Esophagus muscularis mucosa (tissue), 4 donors: ENCODE measurements around the gene CDCA5. TPM values are rescaled to one million over a fixed set of nuclear protein-coding genes. Genes with fewer than 3 reads are reported as not detected.

ENCODE experiments used
- DNase-seq: peaks from one replicate; pipeline ENCODE4 v3.0.0-alpha.2; 2017; ENCODE audit errors: extremely low spot score
- H3K27ac ChIP-seq, 4 donors: fragments of 200-600 bp; sonication (generic); replicated peaks in 1 of 4; 1 replicate in 3 of 4; 2 replicates in 1 of 4; pipeline ENCODE4 v1.5.1; 2016 to 2019; ENCODE audit warnings: mild to moderate bottlenecking in 1 of 4
- H3K27me3 ChIP-seq, 4 donors: fragments of 200-600 bp; sonication (generic); one replicate each; pipeline versions ENCODE4 v1.5.1 to v1.6.0; 2016 to 2019
- H3K36me3 ChIP-seq, 4 donors: fragments of 200-600 bp; sonication (generic); one replicate each; pipeline ENCODE4 v1.5.1; 2016 to 2019
- H3K4me1 ChIP-seq, 4 donors: fragments of 200-600 bp; sonication (generic); one replicate each; pipeline ENCODE4 v1.5.1; 2016 to 2019
- H3K4me3 ChIP-seq, 4 donors: fragments of 200-600 bp; sonication (generic); 1 replicate in 2 of 4; 2 replicates in 2 of 4; pipeline ENCODE4 v1.5.1; 2016 to 2019; ENCODE audit warnings: mild to moderate bottlenecking in 4 of 4, moderate library complexity in 1 of 4
- H3K9me3 ChIP-seq, 4 donors: fragments of 200-600 bp; sonication (generic); 1 replicate in 3 of 4; 2 replicates in 1 of 4; pipeline ENCODE4 v1.5.1; 2016 to 2019
- EP300 ChIP-seq: sonication (generic); formaldehyde crosslinking; IDR thresholded peaks from one replicate; pipeline ENCODE4 v1.6.1; 2017; ENCODE audit warnings: antibody characterized with exemption
- POLR2A ChIP-seq: fragments of 450-650 bp; IDR thresholded peaks from one replicate; pipeline ENCODE4 v1.6.1; 2017; ENCODE audit warnings: antibody characterized with exemption, moderate library complexity, mild to moderate bottlenecking, low read depth
- POLR2AphosphoS5 ChIP-seq, 2 donors: sonication (generic); formaldehyde crosslinking; IDR thresholded peaks; one replicate each; pipeline ENCODE4 v1.6.1; 2017; ENCODE audit warnings: antibody characterized with exemption in 2 of 2
- WGBS: methylation state at CpG from one replicate; pipeline ENCODE4 v1.1.5; 2018; 5-methylcytosine and 5-hydroxymethylcytosine counted together
- intact Hi-C: fragments of 100-400 bp; cut with DNase I; formaldehyde crosslinking; loops from one replicate; pipeline ENCODE4 v1.15.1; 2023
- total RNA-seq, 4 donors: library from RNA; depleted of rRNA; stranded (reverse); fragments of >200 nt; gene quantifications; one replicate each; pipeline versions ENCODE4 v1.1.0 to v1.2.1, GENCODE V29; 2016
- TF ChIP-seq, protein P1 (sequence below), 3 experiments: fragments of 200-600 bp in 2 of 3; fragments of 450-650 bp in 1 of 3; sonication (generic) in 2 of 3; IDR thresholded peaks; one replicate each; pipeline ENCODE4 v1.5.1; 2017 to 2019; ENCODE audit warnings: antibody characterized with exemption in 3 of 3, mild to moderate bottlenecking in 2 of 3, moderate library complexity in 1 of 3

Gene CDCA5
- total RNA-seq, 4 donors from 2014 or later: 0.33 to 1.1 (median 0.38) TPM

DNA sequence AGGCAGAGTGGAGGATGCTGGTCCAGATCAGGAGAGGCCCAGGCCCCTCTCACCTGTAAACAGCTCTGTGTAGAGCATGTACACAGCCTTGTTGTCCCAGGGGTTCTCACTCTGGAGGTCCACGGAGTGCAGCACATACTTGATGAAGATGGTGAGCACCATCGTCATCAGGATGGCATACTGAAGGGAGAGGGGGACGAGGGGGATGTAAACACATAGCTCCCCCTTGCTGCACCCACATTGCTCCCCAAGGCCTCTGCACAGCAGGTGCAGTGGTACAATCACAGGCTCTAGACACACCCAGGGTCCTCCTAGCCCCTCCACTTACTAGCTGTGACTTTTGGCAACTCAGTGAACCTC, 47.6 kb upstream of the CDCA5 start:
- peaks cover 26 to 38% (median 32%) of the 10 kb centered on the region in 4 donors for H3K4me1 ChIP-seq
- no peak overlapping the region for H3K27ac ChIP-seq
- no peak for DNase-seq
- peaks cover 44 to 68% (median 67%) of the 10 kb centered on the region in 4 donors for H3K36me3 ChIP-seq
- no peak for TF ChIP-seq EP300
- TF ChIP-seq, protein P1, sequence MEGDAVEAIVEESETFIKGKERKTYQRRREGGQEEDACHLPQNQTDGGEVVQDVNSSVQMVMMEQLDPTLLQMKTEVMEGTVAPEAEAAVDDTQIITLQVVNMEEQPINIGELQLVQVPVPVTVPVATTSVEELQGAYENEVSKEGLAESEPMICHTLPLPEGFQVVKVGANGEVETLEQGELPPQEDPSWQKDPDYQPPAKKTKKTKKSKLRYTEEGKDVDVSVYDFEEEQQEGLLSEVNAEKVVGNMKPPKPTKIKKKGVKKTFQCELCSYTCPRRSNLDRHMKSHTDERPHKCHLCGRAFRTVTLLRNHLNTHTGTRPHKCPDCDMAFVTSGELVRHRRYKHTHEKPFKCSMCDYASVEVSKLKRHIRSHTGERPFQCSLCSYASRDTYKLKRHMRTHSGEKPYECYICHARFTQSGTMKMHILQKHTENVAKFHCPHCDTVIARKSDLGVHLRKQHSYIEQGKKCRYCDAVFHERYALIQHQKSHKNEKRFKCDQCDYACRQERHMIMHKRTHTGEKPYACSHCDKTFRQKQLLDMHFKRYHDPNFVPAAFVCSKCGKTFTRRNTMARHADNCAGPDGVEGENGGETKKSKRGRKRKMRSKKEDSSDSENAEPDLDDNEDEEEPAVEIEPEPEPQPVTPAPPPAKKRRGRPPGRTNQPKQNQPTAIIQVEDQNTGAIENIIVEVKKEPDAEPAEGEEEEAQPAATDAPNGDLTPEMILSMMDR (IDR thresholded peaks at IDR 0.05): no peak
- TF ChIP-seq POLR2A: no peak
- TF ChIP-seq POLR2AphosphoS5 (IDR thresholded peaks at IDR 0.05): no peak
- no peaks in the 10 kb centered on the region for H3K27me3 ChIP-seq
- 86% methylated on average over 3 of the region's 3 CpGs for WGBS
- H3K9me3 ChIP-seq: no peaks in the 10 kb centered on the region
- H3K4me3 ChIP-seq: no peak overlapping the region
- intact Hi-C loops: loop anchor here (5.0 kb wide), 1 partner anchor 51 kb away; the partner anchor contains the start of gene CAPN1

DNA sequence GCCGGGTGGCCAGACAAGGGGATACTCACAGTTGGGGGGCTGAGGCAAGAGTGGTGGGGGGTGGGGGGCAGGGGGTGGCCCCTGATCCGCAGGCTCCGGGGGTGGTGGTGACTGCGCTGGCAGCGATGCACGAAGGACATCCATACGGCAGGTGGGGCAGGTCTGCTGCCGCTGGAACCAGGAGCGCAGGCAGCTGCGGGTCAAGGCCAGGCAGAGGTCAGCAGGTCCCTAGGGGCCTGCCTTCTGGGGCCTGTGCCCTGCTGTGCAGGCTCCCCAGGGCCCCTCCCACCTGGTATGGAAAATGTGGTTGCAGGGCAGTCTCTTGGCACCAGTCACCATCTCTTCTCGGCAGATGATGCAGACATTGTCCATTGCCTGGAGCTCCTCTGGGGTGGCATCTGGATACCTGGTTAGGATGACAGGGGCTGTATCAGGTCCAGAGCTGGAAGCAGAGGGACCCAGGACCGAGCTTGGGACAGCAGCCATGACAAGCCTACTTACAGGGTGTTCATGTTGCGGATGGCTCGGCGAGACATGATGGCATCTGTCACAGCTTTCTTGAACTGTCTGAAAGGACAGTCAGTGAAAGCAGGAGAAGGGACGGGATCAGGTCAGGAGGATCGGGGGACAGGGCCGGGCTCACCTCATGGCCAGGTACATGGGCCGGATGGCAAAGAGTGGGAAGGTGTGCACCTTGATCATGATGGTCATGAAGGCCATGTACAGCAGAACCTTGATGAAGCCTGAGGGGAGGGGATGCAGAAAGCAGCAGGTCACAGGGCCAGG, 47.0 kb upstream of the CDCA5 start:
- WGBS: 88% methylated on average over 19 of the region's 19 CpGs
- no peaks in the 10 kb centered on the region for H3K9me3 ChIP-seq
- H3K27me3 ChIP-seq: no peaks in the 10 kb centered on the region
- H3K36me3 ChIP-seq: peaks cover 50 to 74% (median 73%) of the 10 kb centered on the region in 4 donors
- peaks cover 24 to 33% (median 28%) of the 10 kb centered on the region in 4 donors for H3K4me1 ChIP-seq
- intact Hi-C loops: loop anchor here (5.0 kb wide), 1 partner anchor 51 kb away; the partner anchor contains the start of gene CAPN1
- DNase-seq: no peak
- no peak overlapping the region for H3K4me3 ChIP-seq
- no peak for TF ChIP-seq EP300
- no peak for TF ChIP-seq POLR2A
- TF ChIP-seq, protein P1 (IDR thresholded peaks at IDR 0.05): no peak
- TF ChIP-seq POLR2AphosphoS5 (IDR thresholded peaks at IDR 0.05): no peak
- H3K27ac ChIP-seq: no peak overlapping the region

GRCh38 chr11:65129649-65130441, 46.0 kb upstream of the CDCA5 start:
- Histone ChIP-seq H3K27me3 (no peaks in the 10 kb centered on the region), H3K9me3 (no peaks in the 10 kb centered on the region), H3K27ac (no peak overlapping the region), H3K36me3 (peaks cover 59 to 84% (median 83%) of the 10 kb centered on the region in 4 donors), H3K4me1 (peaks cover 16 to 25% (median 21%) of the 10 kb centered on the region in 4 donors), H3K4me3 (no peak overlapping the region)
- WGBS: 86% methylated on average over 13 of the region's 13 CpGs
- TF ChIP-seq POLR2AphosphoS5 (IDR thresholded peaks at IDR 0.05): no peak
- no peak for TF ChIP-seq POLR2A
- no peak for TF ChIP-seq EP300
- no peak for DNase-seq
- intact Hi-C loops: loop anchor here (5.0 kb wide), 1 partner anchor 52 kb away; the partner anchor contains the start of gene CAPN1

DNA sequence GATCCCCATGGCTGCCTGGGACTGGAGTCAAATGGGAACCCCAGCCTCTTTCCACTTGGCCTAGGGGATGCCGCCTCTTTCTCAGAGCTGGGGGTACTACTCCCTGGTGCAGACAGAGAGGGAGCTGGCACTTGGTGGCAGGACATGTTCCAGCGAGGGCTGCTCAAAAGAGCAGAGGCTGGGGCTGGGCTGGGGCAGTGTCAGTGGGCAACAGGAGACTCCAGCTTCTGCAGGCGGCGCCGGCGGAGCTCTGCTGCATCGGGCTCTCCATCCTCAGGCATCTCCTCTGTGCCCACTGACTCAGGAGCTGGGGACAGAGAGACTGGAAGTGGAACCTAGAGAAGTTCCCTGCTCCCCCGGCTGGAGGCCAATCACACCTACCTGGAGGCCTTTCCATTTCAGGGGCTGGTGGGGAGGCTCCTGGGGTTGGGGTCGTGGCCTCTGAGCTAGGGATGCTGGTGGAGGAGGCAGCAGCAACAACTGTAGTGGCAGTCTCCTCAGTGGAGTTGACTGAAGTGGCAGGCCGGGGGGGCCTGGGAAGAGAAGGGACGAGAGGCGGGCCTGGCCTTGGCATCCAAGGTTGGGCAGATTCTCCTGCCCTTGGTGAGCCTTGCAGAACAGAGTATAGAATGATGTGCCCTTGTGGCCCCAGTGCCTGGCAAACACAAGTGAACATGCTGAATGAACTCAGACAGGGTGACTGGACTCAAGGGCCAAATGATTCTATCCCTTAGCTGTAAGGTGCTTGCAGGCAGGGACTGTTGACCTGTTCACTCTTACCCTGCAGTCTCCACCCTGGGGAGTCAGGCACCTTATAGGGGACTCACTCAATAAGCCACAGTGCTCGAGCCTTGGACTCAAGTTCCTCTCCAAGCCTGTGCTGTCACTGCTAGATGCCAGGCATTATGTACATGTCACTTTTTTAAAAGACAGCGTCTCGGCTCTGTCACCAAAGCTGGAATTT, 44.6 kb upstream of the CDCA5 start:
- H3K36me3 ChIP-seq: peaks cover 64 to 92% (median 89%) of the 10 kb centered on the region in 4 donors
- WGBS: 81% methylated on average over 13 of the region's 15 CpGs
- TF ChIP-seq, protein P1 (IDR thresholded peaks at IDR 0.05): no peak
- TF ChIP-seq POLR2A: no peak
- TF ChIP-seq EP300: no peak
- TF ChIP-seq POLR2AphosphoS5 (IDR thresholded peaks at IDR 0.05): no peak

More for the DNA sequence above, 44.6 kb upstream of the CDCA5 start:
- no peaks in the 10 kb centered on the region for H3K9me3 ChIP-seq
- intact Hi-C loops: no loop called here
- peaks cover 13 to 27% (median 23%) of the 10 kb centered on the region in 4 donors for H3K4me1 ChIP-seq
- H3K27ac ChIP-seq: no peak overlapping the region
- DNase-seq: no peak
- no peaks in the 10 kb centered on the region for H3K27me3 ChIP-seq
- no peak overlapping the region for H3K4me3 ChIP-seq
